ENCODE results near the gene TSPEAR. TPM values are rescaled to one million over a fixed set of nuclear protein-coding genes. Genes with fewer than 3 reads are reported as not detected.
"Not testable (repeated sequence)": the region's sequence is repeated elsewhere in the genome, so short reads cannot be mapped to it uniquely, and the experiment has no call there.

The TSPEAR gene
- total RNA-seq, 1 donor from 2014 or later: not detected

DNA sequence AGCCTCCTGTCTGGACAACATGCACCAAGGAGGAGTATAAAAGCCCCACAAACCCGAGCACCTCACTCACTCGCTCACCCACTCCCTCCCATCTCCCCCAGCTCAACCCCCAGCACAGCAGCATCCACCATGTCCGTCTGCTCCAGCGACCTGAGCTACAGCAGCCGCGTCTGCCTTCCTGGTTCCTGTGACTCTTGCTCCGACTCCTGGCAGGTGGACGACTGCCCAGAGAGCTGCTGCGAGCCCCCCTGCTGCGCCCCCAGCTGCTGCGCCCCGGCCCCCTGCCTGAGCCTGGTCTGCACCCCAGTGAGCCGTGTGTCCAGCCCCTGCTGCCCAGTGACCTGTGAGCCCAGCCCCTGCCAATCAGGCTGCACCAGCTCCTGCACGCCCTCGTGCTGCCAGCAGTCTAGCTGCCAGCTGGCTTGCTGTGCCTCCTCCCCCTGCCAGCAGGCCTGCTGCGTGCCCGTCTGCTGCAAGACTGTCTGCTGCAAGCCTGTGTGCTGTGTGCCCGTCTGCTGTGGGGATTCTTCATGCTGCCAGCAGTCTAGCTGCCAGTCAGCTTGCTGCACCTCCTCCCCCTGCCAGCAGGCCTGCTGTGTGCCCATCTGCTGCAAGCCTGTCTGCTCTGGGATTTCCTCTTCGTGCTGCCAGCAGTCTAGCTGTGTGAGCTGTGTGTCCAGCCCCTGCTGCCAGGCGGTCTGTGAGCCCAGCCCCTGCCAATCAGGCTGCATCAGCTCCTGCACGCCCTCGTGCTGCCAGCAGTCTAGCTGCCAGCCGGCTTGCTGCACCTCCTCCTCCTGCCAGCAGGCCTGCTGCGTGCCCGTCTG, 137.5 kb downstream of the TSPEAR start, which contains the start of gene KRTAP10-4:
Gene KRTAP10-4 (plus strand): TSS at position 100 of the 827 bp plus-strand sequence. CDS start 30 bp downstream, at position 130.
- not testable (repeated sequence) for DNase-seq (ENCODE audit: low spot score)

DNA sequence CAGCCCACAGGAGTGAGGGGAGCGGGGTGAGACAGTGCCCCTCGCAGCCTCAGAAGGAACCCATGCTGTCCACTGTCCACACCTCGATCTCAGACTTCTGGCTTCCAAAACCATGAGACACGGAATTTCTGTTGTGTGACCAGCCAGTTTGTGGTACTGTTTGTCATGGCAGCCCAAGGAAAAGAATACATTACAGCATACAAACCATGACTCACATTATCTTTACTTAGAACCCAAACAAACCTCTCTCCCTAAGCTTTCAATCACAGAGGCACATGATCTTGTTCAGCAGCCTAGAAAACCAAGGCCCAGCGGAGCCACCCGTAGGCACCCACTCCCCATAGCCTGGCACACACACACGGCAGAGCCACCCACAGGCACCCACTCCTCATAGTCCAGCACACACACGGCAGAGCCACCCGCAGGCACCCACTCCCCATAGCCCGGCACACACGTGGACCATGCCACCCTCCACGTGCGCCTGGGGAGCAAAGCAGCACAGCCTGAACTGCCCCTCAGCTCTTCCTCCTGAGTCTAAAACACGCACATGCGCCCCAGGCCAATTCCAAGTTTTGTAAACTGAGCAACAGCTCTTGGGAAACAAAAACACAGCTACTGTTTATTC, 138.3 kb downstream of the TSPEAR start:
- DNase-seq (ENCODE audit: low spot score): no peak

DNA sequence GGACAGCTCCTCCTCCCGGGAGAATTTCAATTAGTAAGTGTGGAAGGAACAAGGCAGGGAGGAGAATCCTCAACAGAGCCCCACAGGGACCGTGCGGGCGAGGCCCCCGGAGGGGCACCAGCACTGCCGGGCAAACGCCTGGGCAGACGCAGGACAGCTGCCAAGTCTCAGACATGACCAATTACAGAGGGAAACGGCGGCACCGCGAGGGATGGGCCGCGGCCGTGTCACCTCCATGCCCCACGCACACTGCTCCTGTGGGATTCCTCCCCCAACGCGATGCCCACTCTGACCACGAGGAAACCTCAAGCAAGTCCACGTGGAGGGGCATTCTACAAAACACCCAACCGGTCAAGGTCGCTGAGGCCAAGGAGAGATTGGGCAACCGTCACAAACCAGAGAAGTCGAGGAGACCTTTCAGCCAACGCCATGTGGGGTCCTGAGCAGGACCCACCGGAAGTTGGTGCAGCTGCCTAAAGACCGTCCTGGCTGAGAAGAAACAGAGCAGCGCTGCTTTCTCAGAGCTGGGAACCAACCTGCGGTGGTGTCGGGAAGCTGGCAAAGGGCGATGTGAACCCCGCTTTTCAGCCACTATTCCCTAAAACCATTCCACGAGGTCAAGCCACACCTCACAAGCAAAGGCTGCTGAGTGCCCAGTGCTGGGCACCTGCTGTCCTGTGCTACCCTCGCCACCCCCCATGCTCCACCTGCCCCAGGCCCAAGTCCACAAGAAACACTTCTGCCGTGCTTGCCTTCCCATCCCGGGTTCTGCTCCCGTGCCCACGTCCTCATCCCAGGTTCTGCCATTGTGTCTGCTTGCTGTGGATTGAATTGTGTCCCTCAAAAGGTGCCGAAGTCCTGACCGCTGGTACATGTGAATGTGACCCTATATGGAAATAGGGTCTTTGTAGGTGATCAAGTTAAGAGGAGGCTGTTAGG, 139.3 kb downstream of the TSPEAR start:
- no peak for DNase-seq (ENCODE audit: low spot score)

GRCh38 chr21:44571296-44571695, 140.1 kb downstream of the TSPEAR start:
- no peak for DNase-seq (ENCODE audit: low spot score)

- no peak for DNase-seq (ENCODE audit: low spot score)
These were observed 141.4 kb downstream of the TSPEAR start for GRCh38 chr21:44569861-44570517.

DNA sequence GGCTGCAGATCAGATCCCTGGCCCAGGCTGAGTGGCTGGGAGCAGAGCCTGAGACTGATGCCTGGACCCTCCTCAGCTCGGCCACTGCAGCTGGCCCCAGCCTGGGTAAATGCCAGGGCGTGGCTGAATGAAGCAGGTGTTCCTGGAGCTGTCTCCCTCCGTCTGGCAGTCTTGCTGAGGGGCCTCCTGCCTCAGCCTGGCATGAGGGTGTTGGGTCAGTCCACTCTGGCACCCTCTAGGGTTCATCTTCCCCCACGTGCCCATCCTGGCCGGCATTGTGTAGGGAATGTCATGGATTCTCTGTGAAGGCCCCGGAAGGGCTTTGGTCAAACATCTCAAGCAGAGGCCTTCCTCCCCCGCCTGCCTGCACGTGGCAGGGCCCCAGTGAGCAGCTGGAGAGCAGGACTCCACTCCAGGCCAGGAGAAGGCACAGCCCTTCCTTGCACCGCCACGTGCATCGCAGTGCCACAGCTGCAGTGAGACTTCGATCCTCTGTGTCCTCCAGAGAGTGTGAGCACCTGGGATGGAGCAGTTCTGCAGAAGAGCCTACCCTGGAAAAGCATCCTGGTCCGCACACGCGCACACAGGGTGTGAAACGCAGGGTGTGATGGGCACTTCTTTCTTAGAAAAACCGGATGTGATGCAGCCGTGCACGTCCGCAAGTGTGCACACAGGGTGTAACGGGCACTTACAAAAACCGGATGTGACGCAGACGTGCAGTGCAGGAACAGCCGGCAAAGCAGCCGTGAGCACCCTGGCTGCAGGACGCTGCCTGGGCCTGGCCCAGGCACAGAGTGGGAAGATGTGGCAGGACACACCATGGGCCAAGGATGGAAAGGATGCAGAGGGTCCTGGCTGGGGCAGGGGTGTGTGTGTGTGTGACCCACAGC, 142.5 kb downstream of the TSPEAR start:
- no peak for DNase-seq (ENCODE audit: low spot score)

GRCh38 chr21:44568261-44568660, 143.1 kb downstream of the TSPEAR start:
- peak; percentile 85 for DNase-seq (ENCODE audit: low spot score)

DNA sequence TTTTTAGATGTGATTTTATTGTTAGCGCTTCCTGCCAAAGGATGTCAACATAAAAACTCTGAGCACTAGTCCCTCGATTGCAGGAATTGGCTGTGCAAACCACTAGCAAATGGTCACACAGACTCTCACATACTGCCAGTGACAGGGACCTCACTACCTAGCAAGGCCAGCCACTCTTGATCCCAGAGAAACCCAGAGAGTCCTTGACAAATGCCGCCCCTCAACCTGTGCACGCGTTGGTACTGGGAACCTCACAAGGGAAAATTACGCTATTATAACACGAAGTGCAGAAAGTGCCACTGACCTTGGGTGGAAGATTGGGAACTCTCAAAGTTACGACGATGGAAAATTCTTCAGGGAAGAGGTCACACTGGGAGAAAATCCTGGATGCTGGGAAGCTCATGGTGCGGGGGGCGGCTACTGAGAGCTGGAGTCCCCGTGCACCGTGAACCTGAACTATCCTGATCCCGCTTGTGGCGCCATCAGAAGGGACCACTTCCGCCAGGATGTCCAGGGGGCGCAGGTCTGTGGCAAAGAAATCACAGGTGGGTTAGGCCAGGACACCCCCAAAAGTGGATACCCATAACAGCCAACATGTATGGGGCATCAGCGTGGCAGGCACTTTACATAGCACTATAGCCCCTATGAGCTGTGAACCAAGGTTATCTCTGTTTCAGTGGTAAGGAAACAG, 143.7 kb downstream of the TSPEAR start:
- DNase-seq (ENCODE audit: low spot score): no peak

- DNase-seq (ENCODE audit: low spot score): no peak
These were observed 145.0 kb downstream of the TSPEAR start for GRCh38 chr21:44566403-44566802.

- no peak for DNase-seq (ENCODE audit: low spot score)
These were observed 146.3 kb downstream of the TSPEAR start for GRCh38 chr21:44564886-44565598.

- DNase-seq (ENCODE audit: low spot score): no peak
These were observed 147.3 kb downstream of the TSPEAR start for GRCh38 chr21:44564099-44564498.

GRCh38 chr21:44558695-44559094, 152.7 kb downstream of the TSPEAR start, which contains the start of gene KRTAP10-3:
TSS of gene KRTAP10-3 (minus strand) at chr21:44558795. CDS start at chr21:44558715, 80 bp downstream.
- no peak for DNase-seq (ENCODE audit: low spot score)

DNA sequence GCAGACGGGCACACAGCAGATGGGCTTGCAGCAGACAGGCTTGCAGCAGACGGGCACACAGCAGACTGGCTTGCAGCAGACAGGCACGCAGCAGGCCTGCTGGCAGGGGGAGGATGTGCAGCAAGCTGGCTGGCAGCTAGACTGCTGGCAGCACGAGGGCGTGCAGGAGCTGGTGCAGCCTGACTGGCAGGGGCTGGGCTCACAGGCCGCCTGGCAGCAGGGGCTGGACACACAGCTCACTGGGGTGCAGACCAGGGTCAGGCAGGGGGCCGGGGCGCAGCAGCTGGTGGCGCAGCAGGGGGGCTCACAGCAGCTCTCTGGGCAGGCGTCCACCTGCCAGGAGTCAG, 153.1 kb downstream of the TSPEAR start:
- not testable (repeated sequence) for DNase-seq (ENCODE audit: low spot score)

DNA sequence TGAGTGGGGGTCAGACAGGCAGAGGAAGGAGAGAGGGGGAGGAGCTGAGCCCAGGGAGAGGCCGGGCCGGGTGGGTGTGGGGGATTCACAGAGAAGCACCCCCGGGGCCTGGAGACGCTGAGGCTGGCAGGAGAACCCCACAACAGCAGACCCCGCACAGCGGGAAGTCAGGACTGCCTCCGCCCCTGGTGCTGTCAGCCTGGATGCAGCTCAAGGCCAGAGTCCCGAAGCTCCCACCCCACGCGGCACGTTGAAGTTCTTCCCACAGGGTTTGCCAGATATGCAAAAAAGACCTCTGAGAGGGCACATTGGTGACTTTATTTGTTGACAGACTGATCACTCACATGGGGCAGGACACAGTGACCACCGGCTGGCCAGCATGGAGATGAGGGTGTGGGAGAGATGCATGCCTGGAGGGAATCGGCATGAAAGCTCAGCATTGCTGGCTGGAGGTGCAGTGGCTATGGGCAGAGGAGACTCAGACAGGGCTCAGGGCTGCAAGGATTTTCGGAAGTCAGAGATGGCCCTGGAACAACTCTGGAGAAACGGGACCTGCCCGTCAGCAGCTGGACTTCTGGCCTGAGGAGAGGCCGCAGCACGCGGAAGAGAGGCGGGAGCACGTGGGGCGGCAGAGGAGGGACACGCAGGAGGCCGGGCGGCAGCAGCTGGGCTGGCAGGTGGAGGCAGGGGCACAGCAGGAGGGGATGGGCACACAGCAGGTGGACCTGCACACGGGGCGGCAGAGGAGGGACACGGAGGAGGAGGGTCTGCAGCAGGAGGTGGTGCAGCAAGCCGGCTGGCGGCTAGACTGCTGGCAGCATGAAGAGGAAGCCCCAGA, 153.7 kb downstream of the TSPEAR start:
- peak; percentile 87 for DNase-seq (ENCODE audit: low spot score)

- DNase-seq (ENCODE audit: low spot score): no peak
These were observed 154.5 kb downstream of the TSPEAR start for GRCh38 chr21:44556879-44557278.

- peak; percentile 64 for DNase-seq (ENCODE audit: low spot score)
These were observed 156.0 kb downstream of the TSPEAR start for GRCh38 chr21:44555200-44555875.

- peak; percentile 76 for DNase-seq (ENCODE audit: low spot score)
These were observed 158.7 kb downstream of the TSPEAR start for GRCh38 chr21:44552681-44553080.

Measured in mesenteric fat pad (tissue), 1 donor.